Thyroid gland (tissue), 4 donors: Measurements from ENCODE around the gene COL11A2.

Source experiments
- POLR2A ChIP-seq, 2 donors: fragments of 450-650 bp; IDR thresholded peaks; one replicate each; pipeline ENCODE4 v1.6.1; 2017; ENCODE audit warnings: antibody characterized with exemption in 2 of 2, mild to moderate bottlenecking in 2 of 2, moderate library complexity in 1 of 2
- TF ChIP-seq, protein P1 (sequence below), 6 experiments: fragments of 200-600 bp in 3 of 6; fragments of 450-650 bp in 3 of 6; sonication (generic) in 3 of 6; IDR thresholded peaks; one replicate each; pipeline ENCODE4 v1.5.1; 2016 to 2019; ENCODE audit warnings: antibody characterized with exemption in 6 of 6, mild to moderate bottlenecking in 2 of 6, inconsistent platforms in 1 of 6, moderate library complexity in 1 of 6

DNA sequence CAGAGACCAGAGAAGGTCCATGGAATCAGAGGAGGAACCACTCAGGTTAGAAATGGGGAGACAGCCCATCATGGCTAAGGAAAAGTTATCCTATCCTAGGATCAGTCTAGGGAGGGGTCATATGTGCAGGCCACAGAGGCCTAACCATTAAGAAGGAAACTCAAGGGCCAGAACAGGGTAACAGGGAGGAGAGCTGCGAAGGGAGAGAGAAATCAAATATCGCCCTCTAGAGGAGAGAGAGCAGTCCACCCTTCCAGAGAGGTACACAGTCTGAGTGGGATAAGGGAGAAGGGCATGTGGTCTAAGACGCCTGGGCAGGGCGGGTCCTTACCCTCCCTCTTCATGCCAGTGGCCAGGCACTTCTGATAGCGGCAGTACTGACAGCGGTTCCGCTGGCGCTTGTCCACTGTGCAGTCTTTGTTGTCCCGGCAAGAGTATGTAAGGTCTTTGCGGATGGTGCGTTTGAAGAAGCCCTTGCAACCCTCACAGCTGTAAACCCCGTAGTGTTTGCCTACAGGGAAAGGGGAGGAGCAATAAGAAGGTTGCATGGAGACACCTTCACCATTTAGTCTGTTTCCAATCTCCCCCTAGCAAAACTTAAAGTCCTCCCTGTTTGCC is 5.3 kb upstream of the COL11A2 start:
- TF ChIP-seq, protein P1, sequence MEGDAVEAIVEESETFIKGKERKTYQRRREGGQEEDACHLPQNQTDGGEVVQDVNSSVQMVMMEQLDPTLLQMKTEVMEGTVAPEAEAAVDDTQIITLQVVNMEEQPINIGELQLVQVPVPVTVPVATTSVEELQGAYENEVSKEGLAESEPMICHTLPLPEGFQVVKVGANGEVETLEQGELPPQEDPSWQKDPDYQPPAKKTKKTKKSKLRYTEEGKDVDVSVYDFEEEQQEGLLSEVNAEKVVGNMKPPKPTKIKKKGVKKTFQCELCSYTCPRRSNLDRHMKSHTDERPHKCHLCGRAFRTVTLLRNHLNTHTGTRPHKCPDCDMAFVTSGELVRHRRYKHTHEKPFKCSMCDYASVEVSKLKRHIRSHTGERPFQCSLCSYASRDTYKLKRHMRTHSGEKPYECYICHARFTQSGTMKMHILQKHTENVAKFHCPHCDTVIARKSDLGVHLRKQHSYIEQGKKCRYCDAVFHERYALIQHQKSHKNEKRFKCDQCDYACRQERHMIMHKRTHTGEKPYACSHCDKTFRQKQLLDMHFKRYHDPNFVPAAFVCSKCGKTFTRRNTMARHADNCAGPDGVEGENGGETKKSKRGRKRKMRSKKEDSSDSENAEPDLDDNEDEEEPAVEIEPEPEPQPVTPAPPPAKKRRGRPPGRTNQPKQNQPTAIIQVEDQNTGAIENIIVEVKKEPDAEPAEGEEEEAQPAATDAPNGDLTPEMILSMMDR (IDR thresholded peaks at IDR 0.05) = peak in 5 of 6 experiments; percentile 41 to 68 (median 50)
- no peak for TF ChIP-seq POLR2A (IDR thresholded peaks at IDR 0.05)
